Lower leg skin (tissue), 3 donors: ENCODE data around the gene CELA2B.

Source experiments
- POLR2A ChIP-seq, 2 donors: fragments of 450-650 bp; IDR thresholded peaks; one replicate each; pipeline ENCODE4 v1.6.1; 2016 to 2017; ENCODE audit warnings: antibody characterized with exemption in 2 of 2, mild to moderate bottlenecking in 1 of 2, moderate library complexity in 1 of 2
- TF ChIP-seq, protein P1 (sequence below), 3 donors: fragments of 450-650 bp; IDR thresholded peaks; one replicate each; pipeline ENCODE4 v1.5.1; 2016; ENCODE audit warnings: antibody characterized with exemption in 3 of 3, mild to moderate bottlenecking in 3 of 3, moderate library complexity in 2 of 3

DNA sequence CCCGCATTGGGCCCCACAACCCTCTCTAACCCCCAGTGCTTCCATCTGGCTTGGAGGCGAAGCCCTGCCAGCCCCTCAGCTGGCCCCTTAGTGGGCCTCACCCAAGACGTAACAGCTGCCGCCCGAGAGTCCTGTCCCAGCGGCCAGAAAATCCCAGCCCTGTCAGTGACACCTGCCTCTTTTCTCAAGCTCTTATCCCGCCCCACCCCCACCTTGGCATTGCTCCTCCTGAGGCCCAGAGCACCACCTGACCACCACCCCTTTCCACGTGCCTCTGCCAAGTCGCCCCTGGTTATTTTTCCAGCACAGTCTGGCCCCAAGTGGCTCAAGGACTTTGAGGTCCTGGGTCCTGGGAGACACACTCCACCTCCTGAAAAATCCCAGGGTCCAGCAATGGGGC is 43.6 kb upstream of the CELA2B start:
- TF ChIP-seq, protein P1, sequence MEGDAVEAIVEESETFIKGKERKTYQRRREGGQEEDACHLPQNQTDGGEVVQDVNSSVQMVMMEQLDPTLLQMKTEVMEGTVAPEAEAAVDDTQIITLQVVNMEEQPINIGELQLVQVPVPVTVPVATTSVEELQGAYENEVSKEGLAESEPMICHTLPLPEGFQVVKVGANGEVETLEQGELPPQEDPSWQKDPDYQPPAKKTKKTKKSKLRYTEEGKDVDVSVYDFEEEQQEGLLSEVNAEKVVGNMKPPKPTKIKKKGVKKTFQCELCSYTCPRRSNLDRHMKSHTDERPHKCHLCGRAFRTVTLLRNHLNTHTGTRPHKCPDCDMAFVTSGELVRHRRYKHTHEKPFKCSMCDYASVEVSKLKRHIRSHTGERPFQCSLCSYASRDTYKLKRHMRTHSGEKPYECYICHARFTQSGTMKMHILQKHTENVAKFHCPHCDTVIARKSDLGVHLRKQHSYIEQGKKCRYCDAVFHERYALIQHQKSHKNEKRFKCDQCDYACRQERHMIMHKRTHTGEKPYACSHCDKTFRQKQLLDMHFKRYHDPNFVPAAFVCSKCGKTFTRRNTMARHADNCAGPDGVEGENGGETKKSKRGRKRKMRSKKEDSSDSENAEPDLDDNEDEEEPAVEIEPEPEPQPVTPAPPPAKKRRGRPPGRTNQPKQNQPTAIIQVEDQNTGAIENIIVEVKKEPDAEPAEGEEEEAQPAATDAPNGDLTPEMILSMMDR (IDR thresholded peaks at IDR 0.05), result no peak
- TF ChIP-seq POLR2A (IDR thresholded peaks at IDR 0.05), result no peak
